GM21381 (cell line): Measurements from ENCODE around the gene VAC14.

Experiments
- ATAC-seq: cut with Tn5 transposase; IDR thresholded peaks from one replicate; pipeline ENCODE4 v1.9.1; 2021; ENCODE audit warnings: mild to moderate bottlenecking, moderate library complexity; ENCODE audit not compliant: unreplicated experiment

VAC14 gene

GRCh38 chr16:70765491-70765890 is 35.5 kb downstream of the VAC14 start:
- no peak for ATAC-seq

- ATAC-seq: no peak
These were observed 36.3 kb downstream of the VAC14 start for GRCh38 chr16:70764632-70765031.

GRCh38 chr16:70760221-70760620 is 40.7 kb downstream of the VAC14 start:
- ATAC-seq: no peak

- ATAC-seq: no peak
These were observed 41.3 kb downstream of the VAC14 start for GRCh38 chr16:70759666-70760065.

- ATAC-seq: no peak
These were observed 42.2 kb downstream of the VAC14 start for GRCh38 chr16:70758786-70759185.

GRCh38 chr16:70757183-70757582 is 43.8 kb downstream of the VAC14 start:
- ATAC-seq: no peak

GRCh38 chr16:70756071-70756470 is 44.9 kb downstream of the VAC14 start:
- no peak for ATAC-seq

GRCh38 chr16:70754851-70755600 is 45.9 kb downstream of the VAC14 start:
- no peak for ATAC-seq

- no peak for ATAC-seq
These were observed 46.6 kb downstream of the VAC14 start for GRCh38 chr16:70754371-70754770.

- ATAC-seq: no peak
These were observed 47.1 kb downstream of the VAC14 start for GRCh38 chr16:70753694-70754325.

- no peak for ATAC-seq
These were observed 47.7 kb downstream of the VAC14 start for GRCh38 chr16:70753228-70753627.

- ATAC-seq: no peak
These were observed 48.5 kb downstream of the VAC14 start for GRCh38 chr16:70752426-70752825.

GRCh38 chr16:70751593-70751992 is 49.4 kb downstream of the VAC14 start:
- ATAC-seq: no peak

GRCh38 chr16:70750893-70751467 is 50.0 kb downstream of the VAC14 start:
- ATAC-seq: no peak

- ATAC-seq: no peak
These were observed 51.0 kb downstream of the VAC14 start for GRCh38 chr16:70749681-70750601.

GRCh38 chr16:70749006-70749678 is 51.8 kb downstream of the VAC14 start:
- ATAC-seq: no peak

GRCh38 chr16:70747703-70748631 is 53.0 kb downstream of the VAC14 start:
- no peak for ATAC-seq

- no peak for ATAC-seq
These were observed 54.1 kb downstream of the VAC14 start for GRCh38 chr16:70746708-70747424.
